Suppressor macrophage (primary cell): ENCODE data around the gene MICALL2.
A peak's percentile ranks its signal among the peaks of the same experiment; 100 is the strongest.

ENCODE experiments used
- DNase-seq, 4 experiments: peaks; one replicate each; pipeline ENCODE4 v3.0.0-alpha.2; 2020 to 2022
- total RNA-seq, 17 experiments: gene quantifications; one replicate each; lab custom pipeline; 2026; ENCODE audit warnings: mixed read lengths in 6 of 17, inconsistent platforms in 3 of 17; lab: John Stamatoyannopoulos, UW

MICALL2 gene
- 16.5 to 49.0 (median 33.8) reads per million in 17 experiments for total RNA-seq

- DNase-seq, result peak; percentile 79 to 86 (median 84)
Observed at GRCh38 chr7:1458683-1459511, at the start of gene MICALL2. Gene MICALL2 (minus strand): TSS chr7:1459470. CDS start chr7:1459326, 144 bp downstream.

DNA sequence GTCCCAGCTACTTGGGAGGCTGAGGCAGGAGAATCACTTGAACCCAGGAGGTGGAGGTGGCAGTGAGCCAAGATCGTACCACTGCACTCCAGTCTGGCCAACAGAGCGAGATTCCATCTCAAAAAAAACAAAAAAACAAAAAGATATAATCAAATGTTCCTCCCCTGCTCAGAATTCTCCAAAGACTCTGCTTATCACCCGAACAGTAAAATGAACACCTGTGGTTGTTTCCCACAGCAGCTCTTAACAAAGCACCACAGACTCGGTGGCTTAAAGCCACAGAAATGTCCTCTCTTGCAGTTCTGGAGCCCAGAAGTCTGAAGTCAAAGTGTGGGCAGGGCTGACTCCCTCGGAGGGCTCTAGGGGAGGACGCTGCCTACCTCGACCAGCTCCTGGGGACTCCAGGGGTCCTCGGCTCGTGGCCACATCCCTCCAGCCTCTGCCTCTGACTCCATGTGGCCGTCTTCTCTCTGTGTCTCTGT is 49.0 kb upstream of the MICALL2 start:
- no peak for DNase-seq

DNA sequence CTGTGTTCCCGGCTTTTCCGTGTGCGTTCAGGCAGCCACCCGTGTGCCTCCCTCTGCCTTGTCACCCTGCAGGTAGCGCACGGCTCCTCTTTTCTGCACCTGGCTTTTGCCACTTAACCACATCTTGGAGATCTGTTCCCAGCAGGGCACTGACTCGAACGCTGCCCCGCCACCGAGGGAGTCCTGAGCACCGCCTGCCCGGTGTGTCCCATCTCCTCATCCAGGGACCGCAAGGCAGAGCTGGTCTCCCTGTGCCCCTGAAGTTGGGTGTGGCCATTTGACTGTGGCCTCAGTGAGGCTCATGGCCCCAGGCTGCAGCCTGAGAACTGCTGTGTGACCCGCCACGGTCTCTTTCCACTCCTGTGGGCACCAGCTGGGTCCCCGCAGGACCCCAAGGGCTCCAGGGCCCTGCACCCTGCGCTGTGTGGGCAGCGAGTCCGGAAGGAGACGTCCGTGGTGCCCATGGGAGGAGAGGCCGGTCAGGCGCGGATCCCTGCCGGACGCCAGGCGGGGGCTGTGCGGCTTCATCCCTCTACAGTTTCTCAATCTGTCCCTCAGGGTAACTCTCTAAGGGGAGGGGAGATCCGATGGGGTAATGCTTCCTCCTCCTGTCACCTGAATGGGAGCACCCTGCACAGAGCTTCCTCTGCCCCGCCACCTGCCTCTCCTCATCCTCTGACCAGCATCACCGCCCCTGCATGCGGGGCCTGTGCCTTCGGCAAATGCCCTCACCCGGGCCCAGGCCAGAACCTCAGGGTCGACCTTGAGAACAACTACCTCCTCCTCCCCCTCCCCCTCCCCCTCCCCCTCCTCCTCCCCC is 46.7 kb upstream of the MICALL2 start:
- peak; percentile 31 to 77 (median 56) for DNase-seq

DNA sequence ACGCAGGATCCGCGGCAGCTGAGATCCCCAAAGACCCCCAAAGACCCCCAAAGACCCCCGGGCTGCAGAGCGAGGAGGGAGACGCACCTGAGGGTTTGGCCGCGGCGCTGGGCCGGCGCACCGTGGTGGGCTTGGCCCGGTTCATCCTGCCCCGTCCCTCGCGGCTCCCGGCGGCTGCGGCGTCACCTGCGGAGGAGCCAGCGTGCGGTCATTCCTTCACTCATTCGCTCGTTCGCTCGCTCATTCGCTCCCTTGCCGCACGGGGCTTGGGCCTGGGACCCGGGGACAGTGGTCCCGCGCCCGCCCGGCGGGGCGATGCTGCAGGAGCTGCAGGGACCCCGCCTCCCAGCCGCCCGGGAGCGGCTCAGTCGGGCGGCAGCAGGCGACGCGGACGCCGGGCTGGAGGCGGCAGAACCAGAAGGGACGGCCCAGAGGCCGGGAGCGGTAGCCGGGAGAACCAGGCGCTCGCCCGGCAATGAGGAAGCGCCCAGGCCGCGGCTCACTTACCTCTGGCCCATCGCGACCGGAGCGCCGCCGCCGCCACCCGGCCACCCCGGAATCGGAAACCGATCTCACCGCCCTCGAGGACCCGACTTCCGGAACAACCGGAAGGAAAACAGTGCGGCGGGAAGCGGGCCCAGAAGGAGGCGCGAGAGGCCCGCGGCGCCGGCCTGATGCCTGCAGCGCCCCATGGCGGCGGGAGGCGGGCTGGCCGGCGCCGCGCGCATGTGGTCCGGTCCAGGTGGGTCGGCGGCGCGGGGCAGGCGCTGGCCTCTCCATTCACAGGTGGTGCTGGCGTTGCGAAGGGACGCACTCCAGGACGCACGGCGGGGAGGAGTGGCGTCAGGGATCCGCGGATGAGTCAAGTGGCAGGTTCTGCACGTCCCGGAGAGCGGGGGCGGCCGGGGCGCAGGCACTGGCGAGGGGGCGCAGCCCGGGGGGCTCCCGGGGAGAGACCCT is 44.8 kb upstream of the MICALL2 start, which contains the start of gene INTS1:
Gene INTS1, minus strand, starts transcription at position 574 of the 960 bp plus-strand sequence. Its CDS starts 429 bp downstream, at position 145.
- peak; percentile 95 to 97 (median 96) for DNase-seq

- no peak for DNase-seq
Observed at GRCh38 chr7:1503390-1503789, 44.1 kb upstream of the MICALL2 start.

GRCh38 chr7:1502845-1503244 is 43.6 kb upstream of the MICALL2 start:
- DNase-seq, result no peak

DNA sequence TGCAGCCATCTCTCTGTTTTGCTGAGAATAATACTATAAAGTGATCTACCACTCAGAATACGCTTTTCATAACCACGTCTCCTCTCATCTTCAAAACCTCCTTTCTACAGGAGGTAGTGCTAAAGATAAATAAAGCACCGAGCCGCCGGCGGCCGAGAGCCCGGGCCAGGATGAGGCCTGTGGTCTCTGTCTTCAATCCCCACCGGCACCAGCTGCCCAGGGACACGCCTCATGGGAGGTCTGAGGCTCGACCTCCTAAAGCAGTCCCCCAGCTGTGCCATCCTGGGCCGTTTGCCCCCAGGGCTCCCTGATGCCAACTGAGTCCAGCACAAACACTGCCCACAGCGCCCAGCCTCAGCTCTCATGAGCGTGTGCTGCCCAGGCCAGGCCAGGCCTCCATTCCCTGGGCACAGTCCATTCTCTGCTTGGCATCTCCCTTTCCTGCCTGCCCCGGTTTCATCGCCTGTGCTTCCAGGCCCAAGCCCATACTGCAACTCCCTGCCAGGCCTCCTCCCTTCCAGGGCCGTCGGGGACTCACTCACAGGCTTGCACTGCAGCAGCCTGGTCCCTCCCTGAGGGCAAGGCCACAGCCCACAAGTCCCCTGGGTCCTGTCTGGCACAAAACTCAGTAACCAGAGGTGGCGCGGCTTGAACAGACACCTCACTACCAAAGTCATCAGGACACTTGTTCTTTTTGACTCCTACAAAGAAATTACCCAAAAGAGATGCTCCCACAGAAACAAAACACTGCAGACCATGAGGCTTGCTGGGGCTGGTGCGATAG is 42.4 kb upstream of the MICALL2 start:
- DNase-seq, result no peak

GRCh38 chr7:1500064-1500807 is 41.0 kb upstream of the MICALL2 start:
- DNase-seq, result no peak

GRCh38 chr7:1499367-1500029 is 40.2 kb upstream of the MICALL2 start:
- DNase-seq, result no peak

DNA sequence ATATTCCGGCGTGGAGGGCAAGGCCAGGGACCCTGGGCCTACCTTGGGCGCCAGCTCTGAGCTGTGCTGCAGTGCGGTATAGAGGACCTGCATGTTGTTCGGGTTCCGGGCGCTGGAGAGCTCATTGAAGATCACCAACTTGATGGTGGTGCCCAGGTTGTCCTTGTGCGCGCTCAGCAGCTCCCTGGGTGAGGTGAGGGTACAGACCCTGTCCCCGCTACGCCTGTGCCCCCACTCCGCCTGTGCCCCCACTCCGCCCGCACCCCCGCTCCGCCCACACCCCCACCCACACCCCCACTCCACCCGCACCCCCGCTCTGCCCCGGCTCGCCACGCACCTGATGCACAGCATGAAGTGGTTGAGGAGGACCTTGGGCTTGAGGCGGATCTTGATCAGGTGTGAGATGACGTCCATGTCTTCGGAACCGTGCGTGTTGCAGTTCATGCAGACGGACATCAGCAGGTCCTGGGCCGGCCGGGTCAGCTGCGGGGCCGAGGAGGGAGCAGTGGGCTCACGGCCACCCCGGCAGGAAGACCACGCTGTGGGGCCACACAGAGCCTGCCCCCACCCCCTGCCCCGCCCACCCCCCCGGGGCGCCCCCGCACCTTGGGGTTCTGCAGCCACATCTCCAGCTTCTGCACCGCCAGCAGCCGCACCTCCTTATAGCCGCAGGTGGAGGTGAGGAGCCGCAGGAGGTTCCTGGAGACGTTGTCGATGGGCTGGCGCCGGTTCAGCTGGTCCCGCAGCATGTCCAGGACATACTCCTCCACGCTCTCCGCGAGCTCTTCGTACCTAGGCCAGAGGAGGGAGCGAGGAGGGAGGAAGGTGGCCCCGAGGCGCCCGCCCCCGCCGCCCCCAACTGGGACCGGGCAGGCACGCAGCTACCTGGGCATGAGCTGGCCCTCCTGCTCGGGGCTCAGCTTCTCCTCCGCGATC is 39.4 kb upstream of the MICALL2 start:
- DNase-seq, result no peak

DNA sequence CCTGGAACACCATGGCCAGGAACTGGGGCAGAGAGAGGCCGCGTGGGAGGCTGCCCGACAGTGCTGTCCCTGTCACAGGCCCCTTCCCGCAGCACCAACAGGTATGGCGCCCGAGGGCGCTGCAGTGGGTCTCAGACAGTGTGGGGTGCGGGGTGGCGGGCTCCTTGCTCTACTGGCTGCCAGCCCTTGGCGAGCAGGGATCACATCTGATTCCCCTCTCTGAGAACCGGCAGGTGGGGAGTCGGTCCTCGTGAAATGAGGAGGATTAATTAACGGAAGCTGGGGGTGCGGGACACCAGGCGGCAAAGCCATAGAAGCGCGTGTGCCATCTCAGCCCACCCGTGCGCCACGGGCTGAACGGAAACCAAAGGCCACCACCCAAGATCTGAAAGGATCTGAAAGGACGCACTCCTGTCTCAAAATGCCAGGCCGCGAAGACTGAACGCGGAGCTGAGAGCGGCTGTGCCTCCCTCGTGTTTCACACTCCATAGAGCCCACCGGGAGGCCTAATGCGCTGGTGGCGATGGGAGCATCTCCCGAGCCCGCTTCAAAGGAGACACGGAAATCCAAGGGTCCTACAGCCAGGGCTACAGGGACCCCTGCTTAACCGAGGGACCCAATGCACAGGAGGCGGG is 38.1 kb upstream of the MICALL2 start:
- DNase-seq, result no peak

GRCh38 chr7:1496531-1497292 is 37.4 kb upstream of the MICALL2 start:
- no peak for DNase-seq

DNA sequence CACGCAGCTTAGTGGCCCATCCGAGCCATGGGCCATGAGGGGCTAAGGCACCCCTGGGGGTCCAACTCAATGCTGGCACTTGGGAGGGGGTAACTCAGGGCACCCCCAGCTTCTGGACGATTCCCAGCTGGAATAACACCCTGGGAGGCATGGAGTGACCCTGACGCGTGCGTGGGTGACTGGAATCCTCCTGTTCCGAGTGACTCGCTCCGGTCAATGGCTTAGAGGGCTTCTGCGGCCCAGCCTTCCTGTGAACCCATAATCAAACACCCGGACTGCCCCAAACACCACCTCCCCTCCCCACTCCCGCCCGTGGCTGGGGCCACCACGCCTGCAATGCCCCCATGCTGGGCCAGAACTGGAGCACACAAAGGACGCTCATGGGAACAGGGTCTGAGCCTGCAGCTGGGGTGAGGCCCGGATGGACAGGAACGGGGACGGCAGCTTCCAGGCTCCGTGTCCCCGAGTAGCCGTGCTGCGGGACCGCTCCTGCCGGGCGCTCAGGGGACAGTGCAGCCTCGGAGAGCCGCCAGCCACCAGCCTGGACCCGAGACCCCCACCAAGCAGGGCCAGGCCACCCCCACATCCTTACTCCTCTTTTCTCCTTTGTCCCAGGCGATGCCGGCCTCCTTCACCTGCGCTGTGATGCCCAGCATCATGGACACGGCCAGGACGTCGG is 36.4 kb upstream of the MICALL2 start:
- no peak for DNase-seq

DNA sequence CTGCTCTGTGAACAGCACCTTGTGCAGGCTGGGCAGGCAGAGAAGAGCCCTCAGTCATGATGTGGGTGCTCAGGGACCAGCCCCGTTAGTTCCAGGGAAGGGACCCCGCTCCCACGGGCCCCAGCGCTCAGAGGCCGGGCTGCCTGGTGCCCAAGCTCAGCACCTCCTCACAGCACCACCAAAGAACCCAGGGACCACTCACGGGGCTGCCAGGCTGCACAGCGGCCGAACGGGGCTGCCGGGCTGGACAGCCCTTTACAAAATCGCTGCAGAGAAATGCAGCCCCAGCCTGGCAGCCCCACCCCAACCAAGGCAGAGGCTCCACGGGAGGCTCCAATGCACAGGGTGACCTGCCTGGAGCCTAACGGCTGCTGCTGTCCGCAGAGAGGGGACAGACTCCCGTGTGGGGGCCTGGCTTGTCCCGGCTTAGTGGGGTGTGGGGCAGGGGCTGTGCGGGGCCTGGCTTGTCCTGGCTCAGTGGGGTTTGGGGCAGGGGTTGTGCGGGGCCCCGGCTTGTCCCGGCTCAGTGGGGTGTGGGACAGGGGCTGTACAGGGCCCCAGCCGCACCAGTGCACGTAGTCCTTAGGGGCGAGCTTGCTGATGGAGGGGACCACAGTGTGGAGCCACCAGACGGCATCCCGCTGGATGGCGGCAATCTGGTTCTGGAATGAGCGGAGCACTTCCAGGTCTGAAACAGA is 35.7 kb upstream of the MICALL2 start:
- no peak for DNase-seq

DNA sequence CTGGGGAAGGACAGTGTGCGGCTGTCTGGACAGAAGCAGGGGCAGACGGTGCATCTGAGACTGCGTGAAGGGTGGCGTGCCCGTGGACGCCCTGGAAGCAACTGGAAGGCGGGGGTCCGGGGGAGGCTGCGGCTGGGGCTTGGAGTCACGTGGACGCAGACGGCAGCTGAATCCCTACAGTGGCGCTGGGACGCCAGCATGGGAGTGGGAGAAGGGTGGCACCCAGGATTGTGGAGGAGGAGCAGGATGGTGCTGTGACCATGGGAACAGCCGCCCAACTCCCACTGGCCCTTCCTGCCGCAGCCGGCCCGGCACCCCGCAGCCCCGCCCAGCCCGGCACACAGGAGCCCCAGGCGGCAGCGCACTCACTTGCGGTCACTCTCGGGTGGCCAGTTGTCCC is 35.2 kb upstream of the MICALL2 start:
- no peak for DNase-seq

- no peak for DNase-seq
Observed at GRCh38 chr7:1493571-1493970, 34.3 kb upstream of the MICALL2 start.
